ENCODE data around the gene SLC5A7.

Gene SLC5A7

GRCh38 chr2:108029496-108029895 lies 43.2 kb downstream of the SLC5A7 start:
- DNase-seq, result no peak
- TF ChIP-seq POLR2A (IDR thresholded peaks at IDR 0.05; ENCODE audit: low read length) (no peak), GATA1 (IDR thresholded peaks at IDR 0.05; ENCODE audit: low read depth, low read length) (no peak)

GRCh38 chr2:108029912-108030311 lies 43.6 kb downstream of the SLC5A7 start:
- DNase-seq, result no peak
- TF ChIP-seq POLR2A (IDR thresholded peaks at IDR 0.05; ENCODE audit: low read length) (no peak), GATA1 (IDR thresholded peaks at IDR 0.05; ENCODE audit: low read depth, low read length) (no peak)

- TF ChIP-seq POLR2A (IDR thresholded peaks at IDR 0.05; ENCODE audit: low read length), result no peak
Observed at GRCh38 chr2:108031471-108031941, 45.2 kb downstream of the SLC5A7 start.

GRCh38 chr2:108034843-108035242 lies 48.5 kb downstream of the SLC5A7 start:
- TF ChIP-seq POLR2A (IDR thresholded peaks at IDR 0.05; ENCODE audit: low read length), result no peak
- no peak for TF ChIP-seq GATA1 (IDR thresholded peaks at IDR 0.05; ENCODE audit: low read depth, low read length)
- DNase-seq, result no peak

More at GRCh38 chr2:108031471-108031941, 45.2 kb downstream of the SLC5A7 start:
- no peak for DNase-seq

- TF ChIP-seq GATA1 (IDR thresholded peaks at IDR 0.05; ENCODE audit: low read depth, low read length) (no peak), POLR2A (IDR thresholded peaks at IDR 0.05; ENCODE audit: low read length) (no peak)
- DNase-seq, result no peak
Observed at GRCh38 chr2:108048752-108049151, 62.4 kb downstream of the SLC5A7 start.

- TF ChIP-seq POLR2A (IDR thresholded peaks at IDR 0.05; ENCODE audit: low read length), result no peak
- TF ChIP-seq GATA1 (IDR thresholded peaks at IDR 0.05; ENCODE audit: low read depth, low read length), result no peak
Observed at GRCh38 chr2:108058576-108059137, 72.3 kb downstream of the SLC5A7 start.

GRCh38 chr2:108061439-108062042 lies 75.2 kb downstream of the SLC5A7 start:
- no peak for DNase-seq
- TF ChIP-seq POLR2A (IDR thresholded peaks at IDR 0.05; ENCODE audit: low read length) (no peak), GATA1 (IDR thresholded peaks at IDR 0.05; ENCODE audit: low read depth, low read length) (no peak)

More at GRCh38 chr2:108058576-108059137, 72.3 kb downstream of the SLC5A7 start:
- no peak for DNase-seq

Measured in erythroblast (primary cell).